ENCODE measurements around the gene DNAI2. TPM values are rescaled to one million over a fixed set of nuclear protein-coding genes. Genes with fewer than 3 reads are reported as not detected.

Gene DNAI2
- total RNA-seq, 1 donor from 2014 or later = 6.2 TPM

DNA sequence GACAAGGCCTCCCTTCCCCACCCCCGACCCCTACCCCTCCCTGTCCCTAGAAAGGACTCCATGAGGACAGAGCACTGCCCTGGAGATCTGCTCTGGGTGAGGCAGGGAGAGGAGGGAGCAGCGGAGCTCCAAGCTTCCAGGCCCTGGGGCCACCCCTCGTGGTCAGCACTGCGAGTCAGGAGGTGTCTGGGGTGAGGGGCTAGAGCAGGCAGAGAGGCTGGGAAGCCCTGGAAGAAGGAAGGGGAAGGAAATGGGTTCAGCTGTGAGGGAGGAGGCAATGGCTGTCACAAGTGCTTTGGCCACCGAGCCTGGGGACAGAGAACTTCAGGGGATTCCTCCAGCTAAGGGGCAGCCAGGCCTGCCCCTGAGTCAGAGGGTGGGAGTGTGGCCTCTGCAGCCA is 28.2 kb upstream of the DNAI2 start:
- no peak overlapping the region for H3K27ac ChIP-seq
- H3K9me3 ChIP-seq = no peaks in the 10 kb centered on the region
- no peaks in the 10 kb centered on the region for H3K36me3 ChIP-seq
- intact Hi-C loops (cut with DNase I) = no loop called here
- no peak for DNase-seq
- ATAC-seq = no peak
- H3K27me3 ChIP-seq (ENCODE audit: low read depth) = no peaks in the 10 kb centered on the region
- TF ChIP-seq, protein P1, sequence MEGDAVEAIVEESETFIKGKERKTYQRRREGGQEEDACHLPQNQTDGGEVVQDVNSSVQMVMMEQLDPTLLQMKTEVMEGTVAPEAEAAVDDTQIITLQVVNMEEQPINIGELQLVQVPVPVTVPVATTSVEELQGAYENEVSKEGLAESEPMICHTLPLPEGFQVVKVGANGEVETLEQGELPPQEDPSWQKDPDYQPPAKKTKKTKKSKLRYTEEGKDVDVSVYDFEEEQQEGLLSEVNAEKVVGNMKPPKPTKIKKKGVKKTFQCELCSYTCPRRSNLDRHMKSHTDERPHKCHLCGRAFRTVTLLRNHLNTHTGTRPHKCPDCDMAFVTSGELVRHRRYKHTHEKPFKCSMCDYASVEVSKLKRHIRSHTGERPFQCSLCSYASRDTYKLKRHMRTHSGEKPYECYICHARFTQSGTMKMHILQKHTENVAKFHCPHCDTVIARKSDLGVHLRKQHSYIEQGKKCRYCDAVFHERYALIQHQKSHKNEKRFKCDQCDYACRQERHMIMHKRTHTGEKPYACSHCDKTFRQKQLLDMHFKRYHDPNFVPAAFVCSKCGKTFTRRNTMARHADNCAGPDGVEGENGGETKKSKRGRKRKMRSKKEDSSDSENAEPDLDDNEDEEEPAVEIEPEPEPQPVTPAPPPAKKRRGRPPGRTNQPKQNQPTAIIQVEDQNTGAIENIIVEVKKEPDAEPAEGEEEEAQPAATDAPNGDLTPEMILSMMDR (IDR thresholded peaks at IDR 0.05) = no peak
- H3K4me1 ChIP-seq = peaks cover 9% of the 10 kb centered on the region
- H3K4me3 ChIP-seq = no peak overlapping the region

DNA sequence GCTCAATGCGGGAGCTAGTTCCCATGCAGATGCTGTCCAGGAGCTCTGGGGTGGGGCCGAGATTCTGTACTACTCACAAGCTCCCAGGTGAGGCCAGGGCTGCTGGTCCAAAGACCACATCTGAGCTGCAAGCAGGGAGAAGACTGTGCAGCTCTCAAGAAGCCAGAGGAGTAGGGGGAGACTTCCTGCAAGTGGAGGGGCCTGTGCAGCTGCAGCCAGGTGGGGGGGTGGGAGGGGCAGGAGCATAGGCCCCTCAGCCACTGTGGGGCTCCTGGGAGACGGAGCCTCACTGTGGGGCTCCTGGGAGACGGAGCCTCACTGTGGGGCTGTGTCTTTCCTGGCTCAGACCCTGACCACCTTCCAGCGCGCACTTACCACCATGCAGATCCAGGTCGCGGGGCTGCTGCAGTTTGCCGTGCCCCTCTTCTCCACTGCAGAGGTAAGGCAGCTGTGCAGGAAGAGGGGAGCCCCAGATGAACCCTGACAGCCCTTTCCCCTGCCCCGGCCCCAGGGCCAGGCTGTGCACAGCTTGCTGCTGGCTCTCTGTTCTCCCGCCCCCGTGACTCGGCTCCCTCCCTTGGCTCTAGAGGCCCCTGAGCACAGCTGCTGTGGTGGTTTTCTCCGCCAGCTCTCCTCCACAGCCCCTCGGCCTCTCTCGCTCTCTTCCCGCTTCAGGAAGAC is 24.3 kb upstream of the DNAI2 start:
- intact Hi-C loops (cut with DNase I) = loop anchor here (10.0 kb wide), 1 partner anchor 125 kb away; no protein-coding TSS in a partner anchor
- DNase-seq = no peak
- TF ChIP-seq, protein P1 (IDR thresholded peaks at IDR 0.05) = no peak
- Histone ChIP-seq H3K4me3 (no peak overlapping the region), H3K27ac (no peak overlapping the region), H3K27me3 (ENCODE audit: low read depth) (no peaks in the 10 kb centered on the region), H3K36me3 (no peaks in the 10 kb centered on the region), H3K9me3 (no peaks in the 10 kb centered on the region), H3K4me1 (no peaks in the 10 kb centered on the region)
- ATAC-seq = no peak

DNA sequence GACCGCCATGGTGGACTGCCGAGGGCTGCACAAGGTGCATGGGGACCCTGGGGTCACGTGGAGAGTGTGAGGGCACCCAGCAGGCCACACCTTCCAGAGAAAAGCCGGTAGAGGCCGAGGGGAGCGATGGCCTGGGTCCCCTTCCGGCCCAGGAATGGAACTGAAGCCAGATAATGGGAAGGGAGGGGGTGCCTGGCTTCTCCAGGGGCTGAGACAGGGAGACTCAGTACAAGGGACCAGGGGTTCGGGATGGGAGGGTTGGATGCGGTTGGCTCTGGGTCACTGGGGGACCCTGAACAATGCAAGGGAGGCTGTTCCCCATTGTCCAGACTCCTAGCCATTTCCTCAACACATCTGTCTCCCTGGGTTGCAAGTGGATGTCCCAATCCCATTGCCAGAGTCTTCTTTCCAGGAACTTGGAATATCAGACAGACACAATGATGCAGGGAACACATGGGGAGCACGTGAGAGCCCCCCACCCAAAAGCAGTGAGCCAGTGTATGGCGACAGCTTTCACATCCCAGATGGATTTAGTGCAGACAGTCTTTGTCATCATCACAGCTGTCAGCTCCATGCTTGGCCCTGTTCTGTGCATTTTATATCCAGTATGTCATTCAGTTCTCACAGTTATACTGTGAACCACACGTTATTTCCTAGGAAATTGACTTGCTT is 23.6 kb upstream of the DNAI2 start:
- Histone ChIP-seq H3K27ac (no peak overlapping the region), H3K4me3 (no peak overlapping the region), H3K27me3 (ENCODE audit: low read depth) (no peaks in the 10 kb centered on the region), H3K4me1 (no peaks in the 10 kb centered on the region), H3K9me3 (no peaks in the 10 kb centered on the region), H3K36me3 (no peaks in the 10 kb centered on the region)
- TF ChIP-seq, protein P1 (IDR thresholded peaks at IDR 0.05) = no peak
- ATAC-seq (no peak), DNase-seq (no peak)
- intact Hi-C loops (cut with DNase I) = loop anchor here (10.0 kb wide), 1 partner anchor 126 kb away; no protein-coding TSS in a partner anchor

DNA sequence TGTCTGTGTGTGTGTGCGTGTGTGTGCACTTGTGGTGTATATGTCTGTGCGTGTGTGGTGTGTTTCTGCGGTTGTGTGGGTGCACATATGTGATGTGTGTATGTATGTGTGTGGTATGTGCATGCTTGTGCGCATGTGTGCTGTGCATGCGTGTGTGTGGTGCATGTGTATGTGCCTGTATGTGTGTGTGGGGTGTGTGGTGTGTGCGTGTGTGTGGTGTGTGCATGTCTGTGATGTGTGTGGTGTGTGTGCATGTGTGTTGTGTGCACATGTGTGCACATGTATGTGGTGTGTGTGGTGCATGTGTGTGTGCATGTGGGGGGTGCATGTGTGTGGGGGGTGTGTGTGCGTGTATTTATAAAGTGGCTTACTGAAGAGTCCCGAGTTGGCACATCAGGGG is 23.0 kb upstream of the DNAI2 start:
- TF ChIP-seq, protein P1 (IDR thresholded peaks at IDR 0.05) = no peak
- H3K4me1 ChIP-seq = no peaks in the 10 kb centered on the region
- no peak overlapping the region for H3K27ac ChIP-seq
- intact Hi-C loops (cut with DNase I) = loop anchor here (10.0 kb wide), 1 partner anchor 126 kb away; no protein-coding TSS in a partner anchor
- no peak overlapping the region for H3K4me3 ChIP-seq
- H3K9me3 ChIP-seq = no peaks in the 10 kb centered on the region
- no peaks in the 10 kb centered on the region for H3K36me3 ChIP-seq
- no peak for DNase-seq
- H3K27me3 ChIP-seq (ENCODE audit: low read depth) = no peaks in the 10 kb centered on the region
- ATAC-seq = no peak

DNA sequence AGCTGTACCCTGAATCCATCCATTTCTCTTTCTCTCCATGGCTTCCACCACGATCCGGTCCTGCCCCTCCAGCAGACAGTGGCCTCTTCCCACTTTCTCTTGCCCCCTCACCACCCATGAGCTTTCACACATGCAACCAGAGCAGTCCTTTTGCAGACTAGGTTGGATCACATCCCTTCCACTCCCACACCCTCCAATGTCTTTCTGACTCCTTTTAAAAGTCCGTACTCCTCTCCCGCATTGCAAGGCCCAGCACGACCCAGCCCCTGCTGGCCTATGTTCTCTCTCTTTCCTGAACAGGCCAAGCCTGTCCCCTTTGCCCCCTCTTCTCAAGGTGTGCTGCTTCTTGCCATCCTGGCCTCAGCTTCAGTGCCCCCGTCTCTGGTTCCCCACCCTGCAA is 22.5 kb upstream of the DNAI2 start:
- ATAC-seq (no peak), DNase-seq (no peak)
- Histone ChIP-seq H3K9me3 (no peaks in the 10 kb centered on the region), H3K36me3 (no peaks in the 10 kb centered on the region), H3K27ac (no peak overlapping the region), H3K4me1 (no peaks in the 10 kb centered on the region), H3K4me3 (no peak overlapping the region), H3K27me3 (ENCODE audit: low read depth) (no peaks in the 10 kb centered on the region)
- TF ChIP-seq, protein P1 (IDR thresholded peaks at IDR 0.05) = no peak
- intact Hi-C loops (cut with DNase I) = loop anchor here (10.0 kb wide), 1 partner anchor 127 kb away; no protein-coding TSS in a partner anchor

Measured in lower lobe of right lung (tissue), 2 donors.